Body of pancreas (tissue), 4 donors: Measurements from ENCODE around the gene DHX30.

ENCODE experiments used
- CTCF ChIP-seq, 7 experiments: fragments of 450-650 bp in 4 of 7; fragments of 200-600 bp in 3 of 7; sonication (generic) in 3 of 7; IDR thresholded peaks; one replicate each; pipeline ENCODE4 v1.5.1; 2016 to 2019; ENCODE audit warnings: antibody characterized with exemption in 7 of 7
- POLR2A ChIP-seq, 3 donors: fragments of 450-650 bp; IDR thresholded peaks; one replicate each; pipeline ENCODE4 v1.6.1; 2016; ENCODE audit warnings: antibody characterized with exemption in 3 of 3, mild to moderate bottlenecking in 2 of 3

GRCh38 chr3:47817609-47818008 lies 14.7 kb downstream of the DHX30 start:
- TF ChIP-seq CTCF (IDR thresholded peaks at IDR 0.05) (no peak), POLR2A (IDR thresholded peaks at IDR 0.05) (no peak)
